ENCODE data around the gene TRIM61.
A peak's percentile ranks its signal among the peaks of the same experiment; 100 is the strongest.
"Not testable (repeated sequence)": the region's sequence is repeated elsewhere in the genome, so short reads cannot be mapped to it uniquely, and the experiment has no call there.

The TRIM61 gene

DNA sequence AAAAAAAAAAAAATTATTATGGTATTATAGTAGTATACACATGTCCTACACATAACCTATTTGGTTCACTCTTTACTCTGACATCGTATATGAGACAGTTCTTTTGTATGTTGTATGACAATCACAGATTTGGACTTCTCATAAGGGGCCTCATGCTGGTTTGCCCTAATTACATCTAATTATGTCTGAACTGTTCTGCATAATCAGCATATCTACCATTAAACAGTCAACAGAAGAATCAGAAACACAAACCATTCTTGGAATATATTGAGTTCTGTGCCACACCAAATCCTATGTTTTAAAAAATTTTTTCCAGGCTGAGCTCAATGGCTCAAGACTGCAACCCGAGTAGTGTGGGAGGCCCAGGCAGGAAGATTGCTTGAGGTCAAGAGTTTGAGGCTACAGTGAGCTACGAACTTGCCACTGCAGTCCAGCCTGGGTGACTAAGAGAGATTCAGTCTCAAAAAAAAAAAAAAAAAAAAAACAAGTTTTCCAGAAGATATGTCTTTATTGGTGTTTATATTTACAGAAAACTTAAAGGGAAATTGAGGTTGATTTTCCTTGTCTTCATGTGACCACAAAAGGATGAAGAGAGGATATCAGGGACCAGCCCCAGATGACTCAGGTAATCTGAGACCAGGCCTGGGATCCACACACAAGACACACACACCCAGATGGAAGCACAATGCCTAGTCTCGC lies 22.2 kb downstream of the TRIM61 start:
- Histone ChIP-seq H4K8ac (ENCODE audit: low read depth, low read length) (no peak overlapping the region), H3K27ac (ENCODE audit: low read depth, low read length) (no peak overlapping the region), H3K56ac (ENCODE audit: low read length) (no peak overlapping the region), H3K4ac (ENCODE audit: low read depth, low read length) (no peak overlapping the region), H3K18ac (ENCODE audit: low read length) (no peak overlapping the region), H3K23ac (ENCODE audit: low read length) (no peak overlapping the region), H4K5ac (ENCODE audit: low read length) (peak overlapping the region; percentile 66), H3K79me1 (ENCODE audit: low read length) (no peaks in the 10 kb centered on the region), H3K9ac (ENCODE audit: low read length) (no peak overlapping the region), H3K27me3 (ENCODE audit: insufficient read depth, low read length, poor library complexity) (no peaks in the 10 kb centered on the region), H3K36me3 (ENCODE audit: control insufficient read depth, insufficient read depth, low read length) (no peaks in the 10 kb centered on the region), H3K79me2 (ENCODE audit: control insufficient read depth, insufficient read depth, low read length) (no peaks in the 10 kb centered on the region), H3K4me3 (ENCODE audit: low read length) (no peak overlapping the region), H2BK5ac (ENCODE audit: low read length) (no peak overlapping the region), H2BK15ac (replicated peaks; ENCODE audit: low read depth) (no peak overlapping the region), H2AK5ac (ENCODE audit: low read length) (no peak overlapping the region), H2BK120ac (ENCODE audit: low read depth, low read length) (no peak overlapping the region), H3K4me1 (ENCODE audit: control insufficient read depth, low read depth, low read length) (no peaks in the 10 kb centered on the region), H3K4me2 (ENCODE audit: low read length) (no peak overlapping the region)
- no CpG with 5 or more reads among the region's 4 CpGs for WGBS (ENCODE audit: extremely low coverage, insufficient coverage, low lambda C conversion rate)
- no peak for DNase-seq

DNA sequence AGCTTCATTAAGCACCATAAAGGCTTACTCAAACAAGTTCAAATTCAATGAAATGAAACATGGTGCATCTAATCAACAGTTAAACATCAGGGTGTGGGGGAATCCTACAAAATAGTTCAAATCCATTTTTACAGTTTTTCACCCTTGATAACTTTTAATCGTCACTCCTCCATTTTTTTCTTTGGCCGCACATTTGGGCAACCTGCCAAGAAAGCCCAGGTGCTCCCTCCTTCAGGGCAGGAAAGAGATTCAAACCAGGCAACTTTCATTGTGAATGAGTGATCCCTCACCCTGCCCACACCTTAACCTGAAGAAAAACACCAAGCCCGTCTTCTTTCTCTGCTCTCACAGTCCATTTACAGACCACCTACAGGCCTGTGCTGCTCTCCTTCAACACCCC lies 24.9 kb downstream of the TRIM61 start:
- Histone ChIP-seq H2AK5ac (ENCODE audit: low read length) (no peak overlapping the region), H3K4ac (ENCODE audit: low read depth, low read length) (no peak overlapping the region), H3K56ac (ENCODE audit: low read length) (no peak overlapping the region), H4K5ac (ENCODE audit: low read length) (no peak overlapping the region), H3K79me1 (ENCODE audit: low read length) (no peaks in the 10 kb centered on the region), H3K18ac (ENCODE audit: low read length) (no peak overlapping the region), H3K36me3 (ENCODE audit: control insufficient read depth, insufficient read depth, low read length) (no peaks in the 10 kb centered on the region), H3K4me1 (ENCODE audit: control insufficient read depth, low read depth, low read length) (peaks cover 2% of the 10 kb centered on the region), H2BK15ac (replicated peaks; ENCODE audit: low read depth) (no peak overlapping the region), H3K9ac (ENCODE audit: low read length) (no peak overlapping the region), H3K4me3 (ENCODE audit: low read length) (no peak overlapping the region), H3K27me3 (ENCODE audit: insufficient read depth, low read length, poor library complexity) (no peaks in the 10 kb centered on the region), H2BK5ac (ENCODE audit: low read length) (no peak overlapping the region), H3K4me2 (ENCODE audit: low read length) (no peak overlapping the region), H3K79me2 (ENCODE audit: control insufficient read depth, insufficient read depth, low read length) (no peaks in the 10 kb centered on the region), H3K23ac (ENCODE audit: low read length) (no peak overlapping the region), H4K8ac (ENCODE audit: low read depth, low read length) (no peak overlapping the region), H3K27ac (ENCODE audit: low read depth, low read length) (no peak overlapping the region), H2BK120ac (ENCODE audit: low read depth, low read length) (no peak overlapping the region)
- no CpG with 5 or more reads among the region's 3 CpGs for WGBS (ENCODE audit: extremely low coverage, insufficient coverage, low lambda C conversion rate)
- DNase-seq = no peak

DNA sequence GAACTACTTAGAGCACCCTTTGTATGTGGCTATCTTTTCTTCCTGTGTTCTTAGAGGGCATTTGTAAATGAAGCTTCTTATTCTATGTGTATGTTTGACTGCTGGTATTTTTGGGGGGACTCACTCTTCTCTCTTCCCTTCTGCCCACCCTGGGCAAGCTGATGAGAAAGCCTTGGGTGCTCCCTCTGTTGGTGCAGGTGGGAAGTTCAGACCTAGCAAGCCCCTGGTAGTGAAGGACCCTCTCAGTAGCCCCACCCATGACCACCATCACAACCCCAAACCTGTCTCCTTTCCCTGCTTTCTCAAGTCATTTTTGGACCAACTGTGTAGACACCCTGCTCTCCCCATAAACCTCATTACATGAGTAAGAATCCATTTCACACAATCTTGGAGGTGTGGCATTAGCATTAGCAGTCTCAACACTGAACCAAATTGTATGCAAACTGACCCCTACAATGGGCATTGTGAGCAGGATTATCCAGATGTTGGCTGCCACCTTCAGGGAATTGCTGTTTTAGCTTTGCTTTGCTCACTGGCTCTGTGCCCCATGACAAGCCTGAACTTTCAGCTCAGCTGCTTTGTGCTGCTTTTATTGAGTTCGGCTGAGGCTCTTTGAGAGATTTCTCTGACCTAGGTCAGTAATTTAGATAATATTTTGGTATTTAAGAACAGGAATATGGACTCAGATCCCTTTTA lies 27.9 kb downstream of the TRIM61 start:
- Histone ChIP-seq H4K5ac (ENCODE audit: low read length) (no peak overlapping the region), H3K79me2 (ENCODE audit: control insufficient read depth, insufficient read depth, low read length) (no peaks in the 10 kb centered on the region), H2BK120ac (ENCODE audit: low read depth, low read length) (no peak overlapping the region), H3K23ac (ENCODE audit: low read length) (no peak overlapping the region), H2BK15ac (replicated peaks; ENCODE audit: low read depth) (no peak overlapping the region), H3K4me3 (ENCODE audit: low read length) (no peak overlapping the region), H3K9ac (ENCODE audit: low read length) (no peak overlapping the region), H3K36me3 (ENCODE audit: control insufficient read depth, insufficient read depth, low read length) (no peaks in the 10 kb centered on the region), H2AK5ac (ENCODE audit: low read length) (no peak overlapping the region), H3K79me1 (ENCODE audit: low read length) (no peaks in the 10 kb centered on the region), H3K27ac (ENCODE audit: low read depth, low read length) (no peak overlapping the region), H3K56ac (ENCODE audit: low read length) (no peak overlapping the region), H3K4ac (ENCODE audit: low read depth, low read length) (no peak overlapping the region), H3K18ac (ENCODE audit: low read length) (no peak overlapping the region), H2BK5ac (ENCODE audit: low read length) (no peak overlapping the region), H3K4me1 (ENCODE audit: control insufficient read depth, low read depth, low read length) (peaks cover 2% of the 10 kb centered on the region), H3K27me3 (ENCODE audit: insufficient read depth, low read length, poor library complexity) (no peaks in the 10 kb centered on the region), H3K4me2 (ENCODE audit: low read length) (no peak overlapping the region), H4K8ac (ENCODE audit: low read depth, low read length) (no peak overlapping the region)
- peak; percentile 75 for DNase-seq
- WGBS (ENCODE audit: extremely low coverage, insufficient coverage, low lambda C conversion rate) = no CpG with 5 or more reads among the region's 1 CpG

DNA sequence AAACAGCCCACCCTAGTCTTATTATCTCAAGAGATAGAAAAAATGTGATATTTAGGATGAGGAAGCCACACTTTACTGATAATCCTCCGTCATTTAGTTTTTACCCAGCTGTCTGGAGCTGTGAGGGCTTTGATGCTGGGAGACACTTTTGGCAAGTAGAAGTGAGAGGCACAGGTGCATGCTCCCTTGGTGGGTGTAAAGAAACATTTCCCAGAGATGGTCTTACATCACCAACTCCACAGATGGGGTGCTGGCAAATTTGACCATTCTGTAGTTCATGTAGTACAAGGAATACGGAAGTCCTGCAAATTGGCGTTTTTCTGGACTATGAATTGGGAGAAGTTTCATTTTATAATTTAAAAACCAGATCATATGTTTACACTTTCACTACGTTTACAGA lies 28.5 kb downstream of the TRIM61 start:
- no peak overlapping the region for H2BK15ac ChIP-seq (replicated peaks; ENCODE audit: low read depth)
- no peak for DNase-seq
- H3K9ac ChIP-seq (ENCODE audit: low read length) = no peak overlapping the region
- H2BK120ac ChIP-seq (ENCODE audit: low read depth, low read length) = no peak overlapping the region
- peaks cover 2% of the 10 kb centered on the region for H3K4me1 ChIP-seq (ENCODE audit: control insufficient read depth, low read depth, low read length)
- no CpG with 5 or more reads among the region's 4 CpGs for WGBS (ENCODE audit: extremely low coverage, insufficient coverage, low lambda C conversion rate)
- no peak overlapping the region for H3K27ac ChIP-seq (ENCODE audit: low read depth, low read length)
- no peak overlapping the region for H3K23ac ChIP-seq (ENCODE audit: low read length)
- no peak overlapping the region for H3K4me2 ChIP-seq (ENCODE audit: low read length)
- H3K79me1 ChIP-seq (ENCODE audit: low read length) = no peaks in the 10 kb centered on the region
- no peaks in the 10 kb centered on the region for H3K36me3 ChIP-seq (ENCODE audit: control insufficient read depth, insufficient read depth, low read length)
- H3K79me2 ChIP-seq (ENCODE audit: control insufficient read depth, insufficient read depth, low read length) = no peaks in the 10 kb centered on the region
- H2BK5ac ChIP-seq (ENCODE audit: low read length) = no peak overlapping the region
- no peak overlapping the region for H4K5ac ChIP-seq (ENCODE audit: low read length)
- H3K4me3 ChIP-seq (ENCODE audit: low read length) = no peak overlapping the region
- no peak overlapping the region for H3K4ac ChIP-seq (ENCODE audit: low read depth, low read length)
- no peaks in the 10 kb centered on the region for H3K27me3 ChIP-seq (ENCODE audit: insufficient read depth, low read length, poor library complexity)
- H4K8ac ChIP-seq (ENCODE audit: low read depth, low read length) = no peak overlapping the region
- no peak overlapping the region for H3K18ac ChIP-seq (ENCODE audit: low read length)
- no peak overlapping the region for H2AK5ac ChIP-seq (ENCODE audit: low read length)
- H3K56ac ChIP-seq (ENCODE audit: low read length) = no peak overlapping the region

DNA sequence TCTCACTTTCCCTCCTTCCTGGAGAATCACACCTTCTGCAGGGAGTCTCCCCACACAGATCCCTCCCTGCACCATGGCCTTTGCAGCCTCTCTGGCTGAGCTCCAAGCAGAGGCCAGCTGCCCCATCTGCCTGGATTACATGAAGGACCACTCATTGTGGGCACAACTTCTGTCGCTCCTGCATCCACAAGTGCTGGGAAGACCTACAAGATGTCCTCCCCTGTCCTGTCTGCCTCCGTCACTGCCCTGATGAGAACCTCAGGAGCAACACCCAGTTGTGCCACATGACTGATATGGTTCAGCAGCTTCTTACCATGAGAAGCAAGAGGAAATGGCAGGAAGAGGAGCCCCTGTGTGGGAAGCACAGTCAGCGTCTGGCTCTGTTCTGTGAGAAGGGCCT lies 29.5 kb downstream of the TRIM61 start:
- H4K5ac ChIP-seq (ENCODE audit: low read length); H2BK120ac ChIP-seq (ENCODE audit: low read depth, low read length); H3K4me1 ChIP-seq (ENCODE audit: control insufficient read depth, low read depth, low read length); H3K56ac ChIP-seq (ENCODE audit: low read length); H3K79me2 ChIP-seq (ENCODE audit: control insufficient read depth, insufficient read depth, low read length); H3K27ac ChIP-seq (ENCODE audit: low read depth, low read length); H3K4me3 ChIP-seq (ENCODE audit: low read length); H3K18ac ChIP-seq (ENCODE audit: low read length); H3K79me1 ChIP-seq (ENCODE audit: low read length); H3K23ac ChIP-seq (ENCODE audit: low read length); H3K36me3 ChIP-seq (ENCODE audit: control insufficient read depth, insufficient read depth, low read length); H2AK5ac ChIP-seq (ENCODE audit: low read length); H3K4me2 ChIP-seq (ENCODE audit: low read length); DNase-seq; H2BK15ac ChIP-seq (replicated peaks; ENCODE audit: low read depth); H3K27me3 ChIP-seq (ENCODE audit: insufficient read depth, low read length, poor library complexity); H3K4ac ChIP-seq (ENCODE audit: low read depth, low read length); H4K8ac ChIP-seq (ENCODE audit: low read depth, low read length); H2BK5ac ChIP-seq (ENCODE audit: low read length); H3K9ac ChIP-seq (ENCODE audit: low read length): not testable (repeated sequence)
- no CpG with 5 or more reads among the region's 3 CpGs for WGBS (ENCODE audit: extremely low coverage, insufficient coverage, low lambda C conversion rate)
